Upper lobe of left lung (tissue), 4 donors: ENCODE measurements around the gene HM13.

Experiments
- CTCF ChIP-seq, 6 experiments: fragments of 450-650 bp in 4 of 6; fragments of 200-600 bp in 2 of 6; sonication (generic) in 2 of 6; IDR thresholded peaks; one replicate each; pipeline ENCODE4 v1.5.1; 2016 to 2019; ENCODE audit warnings: antibody characterized with exemption in 6 of 6
- EP300 ChIP-seq, 4 donors: sonication (generic); formaldehyde crosslinking; IDR thresholded peaks; one replicate each; pipeline ENCODE4 v1.5.1; 2017; ENCODE audit warnings: antibody characterized with exemption in 4 of 4, control low read depth in 2 of 4
- POLR2A ChIP-seq, 4 donors: fragments of 450-650 bp; IDR thresholded peaks; one replicate each; pipeline ENCODE4 v1.5.1; 2016 to 2017; ENCODE audit warnings: antibody characterized with exemption in 4 of 4, mild to moderate bottlenecking in 2 of 4

GRCh38 chr20:31542201-31542842 lies 28.1 kb downstream of the HM13 start:
- TF ChIP-seq CTCF (IDR thresholded peaks at IDR 0.05): no peak
- no peak for TF ChIP-seq EP300 (IDR thresholded peaks at IDR 0.05)
- TF ChIP-seq POLR2A (IDR thresholded peaks at IDR 0.05): no peak
